ENCODE results near the gene SYNGR4. TPM values are rescaled to one million over a fixed set of nuclear protein-coding genes. Genes with fewer than 3 reads are reported as not detected.

Gene SYNGR4
- total RNA-seq, result not detected in 2 replicates

- intact Hi-C loops (cut with micrococcal nuclease), result loop anchor here (1.0 to 5.0 kb wide), 10 partner anchors 34 to 1507 kb away; partner anchors contain the start of genes CARD8, CYTH2, DBP and GRWD1
Measured at GRCh38 chr19:48363810-48364597, at the start of gene SYNGR4, which contains the start of gene TMEM143. Gene SYNGR4, plus strand, starts transcription at chr19:48364367. Its CDS starts 1,476 bp downstream, at chr19:48365843. Gene TMEM143, minus strand, starts transcription at chr19:48363940. Its CDS starts 20 bp downstream, at chr19:48363920.

- intact Hi-C loops (cut with micrococcal nuclease), result loop anchor here (10.0 kb wide), 1 partner anchor 269 kb away; no protein-coding TSS in a partner anchor
Measured at GRCh38 chr19:48315712-48316111, 48.5 kb upstream of the SYNGR4 start.

- intact Hi-C loops (cut with micrococcal nuclease), result loop anchor here (10.0 kb wide), 1 partner anchor 267 kb away; no protein-coding TSS in a partner anchor
Measured at GRCh38 chr19:48317708-48317960, 46.5 kb upstream of the SYNGR4 start.

- intact Hi-C loops (cut with micrococcal nuclease), result loop anchor here (10.0 kb wide), 1 partner anchor 266 kb away; no protein-coding TSS in a partner anchor
Measured at GRCh38 chr19:48318286-48318987, 45.7 kb upstream of the SYNGR4 start.

GRCh38 chr19:48319647-48320541 lies 44.3 kb upstream of the SYNGR4 start:
- intact Hi-C loops (cut with micrococcal nuclease), result loop anchor here (2.0 to 10.0 kb wide), 4 partner anchors 59 to 265 kb away; partner anchors contain the start of genes GRIN2D and KDELR1

GRCh38 chr19:48321372-48321621 lies 42.9 kb upstream of the SYNGR4 start:
- intact Hi-C loops (cut with micrococcal nuclease), result loop anchor here (1.0 to 5.0 kb wide), 5 partner anchors 12 to 298 kb away; partner anchors contain the start of genes GRIN2D, KDELR1, RPL18 and SPHK2

- intact Hi-C loops (cut with micrococcal nuclease), result loop anchor here (1.0 to 5.0 kb wide), 7 partner anchors 11 to 315 kb away; partner anchors contain the start of genes DBP, GRIN2D, KDELR1 and RPL18
Measured at GRCh38 chr19:48321622-48322591, 42.3 kb upstream of the SYNGR4 start.

- intact Hi-C loops (cut with micrococcal nuclease), result no loop called here
Measured at GRCh38 chr19:48325265-48325910, 38.8 kb upstream of the SYNGR4 start, which contains the start of gene EMP3. Gene EMP3, plus strand, starts transcription at chr19:48325552. Its CDS starts 1,293 bp downstream, at chr19:48326845.

- intact Hi-C loops (cut with micrococcal nuclease), result no loop called here
Measured at GRCh38 chr19:48329167-48329891, 34.8 kb upstream of the SYNGR4 start.

GRCh38 chr19:48330012-48330681 lies 34.0 kb upstream of the SYNGR4 start:
- intact Hi-C loops (cut with micrococcal nuclease), result loop anchor here (1.0 to 5.0 kb wide), 5 partner anchors 33 to 160 kb away; partner anchors contain the start of genes CARD8, CYTH2, GRWD1 and LIG1

GRCh38 chr19:48332351-48332661 lies 31.9 kb upstream of the SYNGR4 start:
- intact Hi-C loops (cut with micrococcal nuclease), result loop anchor here (5.0 kb wide), 2 partner anchors 75 to 115 kb away; partner anchors contain the start of genes CARD8 and GRWD1

- intact Hi-C loops (cut with micrococcal nuclease), result loop anchor here (1.0 to 5.0 kb wide), 3 partner anchors 12 to 114 kb away; partner anchors contain the start of genes CARD8 and GRWD1
Measured at GRCh38 chr19:48332662-48333466, 31.3 kb upstream of the SYNGR4 start.

GRCh38 chr19:48333467-48334384 lies 30.4 kb upstream of the SYNGR4 start:
- intact Hi-C loops (cut with micrococcal nuclease), result loop anchor here (1.0 to 5.0 kb wide), 3 partner anchors 12 to 114 kb away; partner anchors contain the start of genes CARD8 and GRWD1

- intact Hi-C loops (cut with micrococcal nuclease), result no loop called here
Measured at GRCh38 chr19:48338253-48338755, 25.9 kb upstream of the SYNGR4 start.

- intact Hi-C loops (cut with micrococcal nuclease), result no loop called here
Measured at GRCh38 chr19:48338802-48339503, 25.2 kb upstream of the SYNGR4 start.

All from T-helper 2 cell treated with Interferon-gamma antibody and Interleukin-4, amounts not matched to agents 100 ng/mL and 5 ng/mL, for 36 hours (primary cell).